Measurements from ENCODE around the gene B3GAT1. TPM values are rescaled to one million over a fixed set of nuclear protein-coding genes. Genes with fewer than 3 reads are reported as not detected.
"Not testable (repeated sequence)": the region's sequence is repeated elsewhere in the genome, so short reads cannot be mapped to it uniquely, and the experiment has no call there.

The B3GAT1 gene
- total RNA-seq, 4 donors from 2014 or later = 0.40 to 0.76 TPM; not detected in 2

GRCh38 chr11:134459246-134460061, 47.4 kb upstream of the B3GAT1 start:
- TF ChIP-seq, protein P1, sequence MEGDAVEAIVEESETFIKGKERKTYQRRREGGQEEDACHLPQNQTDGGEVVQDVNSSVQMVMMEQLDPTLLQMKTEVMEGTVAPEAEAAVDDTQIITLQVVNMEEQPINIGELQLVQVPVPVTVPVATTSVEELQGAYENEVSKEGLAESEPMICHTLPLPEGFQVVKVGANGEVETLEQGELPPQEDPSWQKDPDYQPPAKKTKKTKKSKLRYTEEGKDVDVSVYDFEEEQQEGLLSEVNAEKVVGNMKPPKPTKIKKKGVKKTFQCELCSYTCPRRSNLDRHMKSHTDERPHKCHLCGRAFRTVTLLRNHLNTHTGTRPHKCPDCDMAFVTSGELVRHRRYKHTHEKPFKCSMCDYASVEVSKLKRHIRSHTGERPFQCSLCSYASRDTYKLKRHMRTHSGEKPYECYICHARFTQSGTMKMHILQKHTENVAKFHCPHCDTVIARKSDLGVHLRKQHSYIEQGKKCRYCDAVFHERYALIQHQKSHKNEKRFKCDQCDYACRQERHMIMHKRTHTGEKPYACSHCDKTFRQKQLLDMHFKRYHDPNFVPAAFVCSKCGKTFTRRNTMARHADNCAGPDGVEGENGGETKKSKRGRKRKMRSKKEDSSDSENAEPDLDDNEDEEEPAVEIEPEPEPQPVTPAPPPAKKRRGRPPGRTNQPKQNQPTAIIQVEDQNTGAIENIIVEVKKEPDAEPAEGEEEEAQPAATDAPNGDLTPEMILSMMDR (IDR thresholded peaks at IDR 0.05) = no peak
- no peak for TF ChIP-seq POLR2A (IDR thresholded peaks at IDR 0.05)
- H3K27ac ChIP-seq = no peak overlapping the region
- no peaks in the 10 kb centered on the region for H3K4me1 ChIP-seq
- DNase-seq = no peak
- H3K27me3 ChIP-seq = no peaks in the 10 kb centered on the region
- H3K4me3 ChIP-seq = no peak overlapping the region
- no peaks in the 10 kb centered on the region for H3K36me3 ChIP-seq
- H3K9me3 ChIP-seq = no peaks in the 10 kb centered on the region
- intact Hi-C loops (cut with DNase I; ENCODE audit: low total_unique reads) = no loop called here

- H3K4me3 ChIP-seq; H3K27me3 ChIP-seq; H3K27ac ChIP-seq; DNase-seq; H3K4me1 ChIP-seq; H3K36me3 ChIP-seq; intact Hi-C loops (cut with DNase I; ENCODE audit: low total_unique reads); H3K9me3 ChIP-seq: not testable (repeated sequence)
These were observed 45.5 kb upstream of the B3GAT1 start for GRCh38 chr11:134457411-134458007.

- Histone ChIP-seq H3K36me3 (no peaks in the 10 kb centered on the region), H3K27me3 (no peaks in the 10 kb centered on the region), H3K27ac (no peak overlapping the region), H3K4me1 (no peaks in the 10 kb centered on the region), H3K9me3 (no peaks in the 10 kb centered on the region), H3K4me3 (no peak overlapping the region)
- no peak for TF ChIP-seq POLR2A (IDR thresholded peaks at IDR 0.05)
- TF ChIP-seq, protein P1 (IDR thresholded peaks at IDR 0.05) = no peak
- no peak for DNase-seq
- intact Hi-C loops (cut with DNase I; ENCODE audit: low total_unique reads) = no loop called here
These were observed 43.5 kb upstream of the B3GAT1 start for GRCh38 chr11:134455516-134455915.

- DNase-seq = no peak
- H3K27ac ChIP-seq = no peak overlapping the region
- TF ChIP-seq POLR2A (IDR thresholded peaks at IDR 0.05) = no peak
- TF ChIP-seq, protein P1 (IDR thresholded peaks at IDR 0.05) = no peak
- no peaks in the 10 kb centered on the region for H3K9me3 ChIP-seq
- no peak overlapping the region for H3K4me3 ChIP-seq
- no peaks in the 10 kb centered on the region for H3K27me3 ChIP-seq
- no peaks in the 10 kb centered on the region for H3K36me3 ChIP-seq
- intact Hi-C loops (cut with DNase I; ENCODE audit: low total_unique reads) = no loop called here
- no peaks in the 10 kb centered on the region for H3K4me1 ChIP-seq
These were observed 42.2 kb upstream of the B3GAT1 start for GRCh38 chr11:134454146-134454690.

GRCh38 chr11:134453441-134453840, 41.4 kb upstream of the B3GAT1 start:
- H3K4me3 ChIP-seq = no peak overlapping the region
- H3K27ac ChIP-seq = no peak overlapping the region
- no peak for DNase-seq
- no peaks in the 10 kb centered on the region for H3K9me3 ChIP-seq
- TF ChIP-seq, protein P1 (IDR thresholded peaks at IDR 0.05) = no peak
- TF ChIP-seq POLR2A (IDR thresholded peaks at IDR 0.05) = no peak
- no peaks in the 10 kb centered on the region for H3K27me3 ChIP-seq
- no peaks in the 10 kb centered on the region for H3K4me1 ChIP-seq
- H3K36me3 ChIP-seq = no peaks in the 10 kb centered on the region
- intact Hi-C loops (cut with DNase I; ENCODE audit: low total_unique reads) = no loop called here
